Kasumi-1 (cell line): ENCODE results near the gene ADARB2.

Source experiments
- DNase-seq, 2 experiments: peaks; one replicate each; lab custom pipeline; 2025; lab: John Stamatoyannopoulos, UW

Gene ADARB2

GRCh38 chr10:1686491-1686749 lies 50.9 kb downstream of the ADARB2 start:
- DNase-seq, result no peak

DNA sequence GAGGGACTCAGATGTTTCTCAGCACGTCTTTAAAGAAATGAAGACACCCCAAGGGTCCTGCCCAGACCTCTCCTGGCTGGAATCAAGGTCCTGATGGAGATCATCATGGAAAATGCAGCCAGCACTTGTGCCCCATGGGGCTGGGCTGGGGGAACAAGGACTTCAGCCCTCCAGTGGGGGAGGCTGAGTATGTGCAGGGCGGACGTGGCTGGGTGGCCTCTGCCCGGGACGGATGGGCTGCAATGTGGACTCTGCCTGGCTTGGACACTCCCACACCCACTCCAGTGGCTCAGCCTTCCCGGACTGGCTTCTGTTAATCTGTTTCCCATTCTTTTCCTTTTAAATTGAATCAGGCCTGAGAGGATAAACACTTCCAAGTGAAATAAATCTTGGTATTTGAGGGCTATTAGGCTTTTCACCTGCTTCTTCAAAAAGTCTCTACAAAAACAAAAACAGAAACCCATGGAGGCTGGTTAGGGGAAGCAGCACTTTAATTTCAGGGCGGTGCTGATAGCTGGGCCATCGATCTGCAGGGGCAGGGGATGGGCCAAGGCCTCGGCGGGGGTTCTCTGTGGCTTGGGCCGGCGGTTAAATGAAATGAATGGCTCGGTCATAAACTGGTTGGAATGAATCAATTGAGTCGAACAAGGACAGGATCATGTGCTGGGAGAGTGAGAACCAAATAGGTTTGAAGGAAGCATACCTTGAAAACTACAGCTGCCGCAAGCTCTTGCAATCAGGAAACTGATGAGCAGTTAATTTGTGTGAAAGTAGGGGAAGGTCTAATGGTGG lies 51.4 kb downstream of the ADARB2 start:
- no peak for DNase-seq

DNA sequence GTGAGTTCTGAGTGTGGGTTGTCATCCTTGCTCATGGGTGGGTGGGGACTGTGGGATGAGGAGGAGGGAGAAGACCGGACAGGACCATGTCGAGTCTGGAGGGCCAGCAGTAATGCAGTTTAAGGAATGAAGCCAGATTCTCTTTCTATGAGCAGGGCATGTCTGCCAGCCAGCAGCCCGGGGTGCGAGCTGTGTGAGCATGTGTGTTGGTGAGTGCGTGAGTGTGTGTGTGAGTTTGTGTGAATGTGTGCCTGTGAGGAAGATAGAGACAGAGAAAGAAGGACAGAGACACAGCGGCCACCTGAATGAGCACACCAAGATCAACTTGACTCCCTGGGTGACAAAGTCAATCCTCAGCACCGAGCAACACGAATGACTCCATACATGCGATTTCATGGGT lies 52.3 kb downstream of the ADARB2 start:
- DNase-seq, result no peak

- no peak for DNase-seq
Observed at GRCh38 chr10:1683649-1684048, 53.7 kb downstream of the ADARB2 start.

DNA sequence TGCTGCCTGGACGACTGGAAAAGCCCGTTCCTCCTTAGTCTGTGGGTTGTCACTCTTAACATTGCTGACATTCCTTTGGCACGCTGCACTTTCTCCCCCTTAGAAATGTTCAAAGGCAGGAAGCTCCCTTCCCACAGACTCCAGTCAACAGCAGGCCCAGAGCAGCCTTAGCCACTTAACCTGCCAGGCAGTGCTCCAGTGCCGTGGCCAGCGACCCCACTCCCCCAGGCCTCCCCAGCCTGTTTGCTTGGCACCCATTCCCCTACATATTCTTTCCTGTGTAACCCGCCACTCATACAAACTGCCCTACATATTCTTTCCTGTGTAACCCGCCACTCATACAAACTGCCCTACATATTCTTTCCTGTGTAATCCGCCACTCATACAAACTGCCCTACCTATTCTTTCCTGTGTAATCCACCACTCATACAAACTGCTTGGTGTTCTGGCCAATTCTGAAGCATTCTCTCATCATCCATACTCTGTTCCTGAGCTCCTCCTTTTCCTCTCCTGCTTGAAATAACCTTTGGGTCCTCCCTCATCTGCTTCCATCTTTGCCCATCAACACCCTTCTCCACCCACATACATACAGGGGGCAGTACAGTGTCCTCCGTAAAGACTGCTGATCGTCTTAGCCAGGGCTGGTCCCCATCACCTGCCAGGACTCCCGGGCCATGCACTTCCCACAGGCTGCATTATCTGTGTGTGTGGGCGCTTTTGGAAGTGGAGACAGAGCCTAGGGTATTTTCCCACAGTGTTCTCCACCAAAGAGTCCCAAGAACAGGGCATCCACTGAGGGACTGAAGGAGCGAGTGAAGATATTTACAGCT lies 57.3 kb downstream of the ADARB2 start:
- DNase-seq, result no peak

- no peak for DNase-seq
Observed at GRCh38 chr10:1678084-1678483, 59.2 kb downstream of the ADARB2 start.

DNA sequence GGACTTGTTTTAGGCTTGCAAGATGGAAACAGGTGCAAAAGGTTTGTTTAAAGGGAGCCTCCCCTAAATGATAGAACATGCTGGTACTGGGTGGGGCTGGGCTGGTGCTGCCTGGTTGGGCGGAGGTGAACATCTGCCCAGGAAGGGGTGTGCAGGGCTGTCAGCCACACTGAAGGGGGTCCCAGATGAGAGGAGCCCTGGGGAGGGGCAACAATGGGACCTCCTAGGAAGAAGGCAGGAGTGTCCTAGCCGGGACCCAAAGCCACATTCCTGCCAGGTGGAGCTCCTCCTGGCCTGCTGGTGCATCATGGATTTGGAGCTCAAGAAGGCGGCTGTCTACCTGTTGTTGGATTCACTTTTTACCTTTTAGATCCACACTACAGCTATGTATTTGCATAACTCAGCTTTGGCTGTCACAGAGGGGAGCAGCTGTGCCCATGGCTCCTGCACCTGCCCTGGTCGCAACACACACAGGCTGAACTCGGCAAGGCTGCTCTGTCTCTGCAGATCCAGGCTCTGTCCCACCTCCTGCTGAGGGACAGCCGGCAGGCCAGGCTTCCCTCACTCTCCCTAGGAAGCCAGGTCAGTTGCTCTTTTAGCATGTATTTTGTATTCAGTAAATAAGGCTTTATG lies 59.9 kb downstream of the ADARB2 start:
- DNase-seq, result no peak

GRCh38 chr10:1674501-1674900 lies 62.8 kb downstream of the ADARB2 start:
- DNase-seq, result no peak

DNA sequence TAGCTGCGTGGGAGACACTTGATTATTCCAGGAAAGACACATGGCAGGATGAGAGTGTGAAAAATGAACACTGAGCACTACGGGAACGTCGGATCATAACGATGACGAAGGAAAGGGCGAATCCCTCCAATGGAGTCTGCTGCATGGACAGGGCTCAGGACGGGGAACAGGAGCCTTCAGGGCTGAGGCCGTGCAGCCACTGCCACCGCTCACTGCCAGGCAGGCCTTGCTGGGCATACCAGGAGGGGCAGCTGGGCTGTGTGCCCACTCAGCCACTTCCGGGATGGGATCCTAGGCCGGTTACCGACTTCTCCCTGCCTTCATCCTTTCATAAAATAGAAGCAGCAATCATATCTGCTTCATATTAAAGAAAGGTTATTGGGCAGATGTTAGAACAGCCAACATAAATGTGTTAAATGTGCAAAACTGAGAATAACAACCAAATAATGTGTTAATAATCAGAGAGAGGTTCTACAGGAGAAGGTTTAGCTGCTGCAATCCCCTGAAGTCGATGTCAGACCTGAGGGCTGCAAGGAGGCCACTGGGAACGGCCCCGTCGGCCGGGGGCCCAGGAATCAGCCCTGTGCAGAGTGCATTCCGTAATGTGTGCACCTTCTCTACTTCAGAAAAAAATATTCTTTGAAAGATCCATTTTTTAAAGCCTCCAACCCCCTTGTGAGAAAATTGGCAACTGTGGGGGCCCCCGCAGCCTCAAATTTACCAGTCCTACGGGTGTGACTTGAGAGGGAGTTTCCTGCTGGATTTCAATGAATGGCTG lies 63.6 kb downstream of the ADARB2 start:
- no peak for DNase-seq

- DNase-seq, result no peak
Observed at GRCh38 chr10:1672001-1672781, 65.1 kb downstream of the ADARB2 start.

DNA sequence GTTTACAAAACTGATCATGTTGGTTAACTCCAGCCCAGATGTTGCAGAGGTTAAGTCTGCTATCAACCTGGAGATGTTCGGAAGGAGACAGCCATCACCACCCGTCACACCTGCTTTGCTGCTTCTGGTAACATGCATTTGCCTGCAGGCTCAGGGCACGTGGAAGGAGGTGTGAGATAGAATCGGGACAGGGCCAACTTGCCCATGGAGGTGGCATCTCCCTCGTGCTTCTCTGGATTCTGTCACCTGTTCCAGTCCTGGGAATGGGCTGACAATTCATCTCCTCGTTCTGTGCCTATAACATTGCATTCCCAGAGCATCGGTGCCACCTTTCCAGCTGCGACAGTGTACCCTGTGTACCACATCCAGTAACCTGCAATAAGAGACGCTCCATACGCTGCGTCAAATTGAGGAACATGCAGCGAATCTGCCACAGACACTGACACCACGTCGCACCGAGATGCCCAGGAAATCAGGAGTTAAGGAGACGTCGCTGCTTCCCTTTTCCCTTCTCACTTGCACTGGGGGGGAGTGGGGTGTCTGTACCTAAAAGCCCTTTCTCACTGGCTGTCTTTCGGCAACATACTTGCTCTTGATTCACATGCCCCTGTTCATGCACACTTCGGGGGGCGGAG lies 65.8 kb downstream of the ADARB2 start:
- no peak for DNase-seq

GRCh38 chr10:1670541-1671365 lies 66.6 kb downstream of the ADARB2 start:
- DNase-seq, result no peak

GRCh38 chr10:1669433-1669832 lies 67.9 kb downstream of the ADARB2 start:
- no peak for DNase-seq

GRCh38 chr10:1668399-1668798 lies 68.9 kb downstream of the ADARB2 start:
- no peak for DNase-seq

- no peak for DNase-seq
Observed at GRCh38 chr10:1667392-1667791, 69.9 kb downstream of the ADARB2 start.

DNA sequence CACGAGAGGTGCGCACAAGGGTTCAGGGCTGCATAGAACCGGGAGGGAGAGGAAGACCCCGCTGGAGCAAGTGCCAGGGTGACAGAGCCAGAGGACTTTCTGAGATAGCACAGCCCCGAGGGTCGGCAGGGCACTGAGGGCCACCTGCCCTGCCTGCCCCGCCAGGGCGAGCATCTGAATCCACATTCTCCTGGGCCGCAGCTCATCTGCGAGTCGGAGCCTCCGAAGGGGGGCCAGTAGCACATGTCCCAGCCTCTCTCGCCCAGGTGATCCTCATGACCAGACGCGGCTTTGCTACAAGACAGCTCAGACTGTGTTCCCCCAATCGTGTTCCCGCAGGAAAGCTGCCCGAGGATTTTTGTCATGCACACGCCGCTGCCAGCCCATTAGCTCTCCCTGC lies 71.2 kb downstream of the ADARB2 start:
- no peak for DNase-seq

DNA sequence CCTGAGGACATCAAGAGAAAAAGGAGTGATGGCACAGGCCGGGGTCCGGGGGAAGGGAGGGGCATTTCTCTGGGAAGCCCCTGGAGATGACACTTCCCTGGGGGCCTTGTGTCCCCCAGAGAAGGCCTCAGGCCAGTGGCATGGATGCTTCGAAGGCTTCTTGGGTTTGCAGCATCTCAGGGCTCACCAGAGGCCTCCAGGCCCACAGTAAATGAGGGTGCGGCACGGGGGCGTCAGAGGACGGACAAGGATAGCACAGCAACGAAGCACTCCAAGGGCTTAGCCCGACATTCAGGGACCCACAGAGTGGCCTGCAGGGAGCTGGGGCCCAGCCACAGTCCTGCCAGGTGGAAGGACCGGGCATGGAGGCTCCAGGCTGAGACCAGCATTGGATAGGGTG lies 71.6 kb downstream of the ADARB2 start:
- DNase-seq, result no peak

- no peak for DNase-seq
Observed at GRCh38 chr10:1665021-1665661, 72.2 kb downstream of the ADARB2 start.

DNA sequence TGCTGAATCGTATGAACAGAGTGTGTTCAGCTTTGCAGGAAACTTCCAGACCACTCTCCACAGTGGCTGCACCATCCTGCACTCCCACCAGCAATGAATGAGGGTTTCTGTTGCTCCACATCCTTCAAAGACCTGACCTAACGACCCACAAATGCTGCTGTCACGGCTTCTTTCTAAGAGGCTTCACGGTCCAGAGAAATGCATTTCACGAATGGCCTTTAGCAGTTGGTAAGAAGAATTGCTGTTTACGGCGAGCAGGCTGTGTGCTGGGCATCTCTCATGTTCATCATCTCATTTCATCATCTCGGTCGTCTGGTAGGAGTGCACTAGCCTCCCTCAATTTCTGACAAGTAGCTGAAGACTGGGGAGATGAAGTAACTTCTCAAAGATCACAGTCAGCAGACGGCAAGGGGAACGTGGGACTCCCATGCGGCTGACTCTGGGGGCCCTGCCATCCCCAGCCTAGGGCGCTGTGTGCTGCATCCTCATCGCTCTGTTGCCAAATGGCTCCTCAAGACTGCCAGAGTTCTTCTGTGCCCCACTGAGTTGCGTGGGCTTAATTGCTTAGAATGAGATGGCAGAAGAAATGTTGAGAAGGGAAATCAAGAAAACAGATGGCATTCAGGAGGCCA lies 72.9 kb downstream of the ADARB2 start:
- DNase-seq, result no peak
